ENCODE data around the gene THAP3.

GRCh38 chr1:6614929-6615785 is 9.5 kb upstream of the THAP3 start:
- no peak for TF ChIP-seq CTCF (conservative IDR thresholded peaks at IDR 0.05; ENCODE audit: low read depth in 2 of 2)
- TF ChIP-seq EZH2 (IDR thresholded peaks at IDR 0.05; ENCODE audit: low read depth, unreplicated experiment), result no peak
- TF ChIP-seq POLR2AphosphoS5 (IDR thresholded peaks at IDR 0.05; ENCODE audit: low read depth), result no peak
- no peak for TF ChIP-seq JUNB (IDR thresholded peaks at IDR 0.05; ENCODE audit: unreplicated experiment)
- TF ChIP-seq EZH2phosphoT487 (IDR thresholded peaks at IDR 0.05; ENCODE audit: unreplicated experiment), result no peak
- no peak for TF ChIP-seq REST (IDR thresholded peaks at IDR 0.05; ENCODE audit: unreplicated experiment)
- TF ChIP-seq ETS1 (IDR thresholded peaks at IDR 0.05), result no peak
- no peak for TF ChIP-seq ZNF462 (CRISPR knock-in tag; IDR thresholded peaks at IDR 0.05)
- TF ChIP-seq STAT1 (IDR thresholded peaks at IDR 0.05; ENCODE audit: unreplicated experiment), result no peak

All from GM23338 (cell line).